ENCODE measurements around the gene MT1F. TPM values are rescaled to one million over a fixed set of nuclear protein-coding genes. Genes with fewer than 3 reads are reported as not detected.

Gene MT1F
- total RNA-seq, 4 donors from 2014 or later: 5.6 to 16.6 (median 12.9) TPM

- Histone ChIP-seq H3K4me1 (peaks cover 25% of the 10 kb centered on the region), H3K4me3 (no peak overlapping the region), H3K9me3 (no peaks in the 10 kb centered on the region), H3K36me3 (no peaks in the 10 kb centered on the region), H3K27me3 (no peaks in the 10 kb centered on the region), H3K27ac (no peak overlapping the region)
- TF ChIP-seq POLR2A (IDR thresholded peaks at IDR 0.05): no peak
- TF ChIP-seq, protein P1, sequence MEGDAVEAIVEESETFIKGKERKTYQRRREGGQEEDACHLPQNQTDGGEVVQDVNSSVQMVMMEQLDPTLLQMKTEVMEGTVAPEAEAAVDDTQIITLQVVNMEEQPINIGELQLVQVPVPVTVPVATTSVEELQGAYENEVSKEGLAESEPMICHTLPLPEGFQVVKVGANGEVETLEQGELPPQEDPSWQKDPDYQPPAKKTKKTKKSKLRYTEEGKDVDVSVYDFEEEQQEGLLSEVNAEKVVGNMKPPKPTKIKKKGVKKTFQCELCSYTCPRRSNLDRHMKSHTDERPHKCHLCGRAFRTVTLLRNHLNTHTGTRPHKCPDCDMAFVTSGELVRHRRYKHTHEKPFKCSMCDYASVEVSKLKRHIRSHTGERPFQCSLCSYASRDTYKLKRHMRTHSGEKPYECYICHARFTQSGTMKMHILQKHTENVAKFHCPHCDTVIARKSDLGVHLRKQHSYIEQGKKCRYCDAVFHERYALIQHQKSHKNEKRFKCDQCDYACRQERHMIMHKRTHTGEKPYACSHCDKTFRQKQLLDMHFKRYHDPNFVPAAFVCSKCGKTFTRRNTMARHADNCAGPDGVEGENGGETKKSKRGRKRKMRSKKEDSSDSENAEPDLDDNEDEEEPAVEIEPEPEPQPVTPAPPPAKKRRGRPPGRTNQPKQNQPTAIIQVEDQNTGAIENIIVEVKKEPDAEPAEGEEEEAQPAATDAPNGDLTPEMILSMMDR (IDR thresholded peaks at IDR 0.05): no peak
- 95% methylated on average over 2 of the region's 2 CpGs for WGBS
- no peak for DNase-seq (ENCODE audit: low spot score in 2 of 2)
Observed at GRCh38 chr16:56623637-56624036, 34.1 kb upstream of the MT1F start.

- no peaks in the 10 kb centered on the region for H3K9me3 ChIP-seq
- H3K27ac ChIP-seq: peak within 1 kb of the TSS; percentile 90
- peak; percentile 86 to 89 for DNase-seq (ENCODE audit: low spot score in 2 of 2)
- no peaks in the 10 kb centered on the region for H3K36me3 ChIP-seq
- TF ChIP-seq, protein P1 (IDR thresholded peaks at IDR 0.05): no peak
- TF ChIP-seq EP300 (IDR thresholded peaks at IDR 0.05) (peak; percentile 49), POLR2A (IDR thresholded peaks at IDR 0.05) (peak; percentile 90 to 93), POLR2AphosphoS5 (IDR thresholded peaks at IDR 0.05) (peak; percentile 71 to 93 (median 89))
- peaks cover 28% of the 10 kb centered on the region for H3K4me1 ChIP-seq
- 4% methylated on average over 33 of the region's 62 CpGs for WGBS
- no peaks in the 10 kb centered on the region for H3K27me3 ChIP-seq
- H3K4me3 ChIP-seq: peak within 1 kb of the TSS; percentile 62
Observed at GRCh38 chr16:56625140-56625942, 32.4 kb upstream of the MT1F start, which contains the start of gene MT1E. Gene MT1E, plus strand, starts transcription at chr16:56625781. Its CDS starts 71 bp downstream, at chr16:56625852.

DNA sequence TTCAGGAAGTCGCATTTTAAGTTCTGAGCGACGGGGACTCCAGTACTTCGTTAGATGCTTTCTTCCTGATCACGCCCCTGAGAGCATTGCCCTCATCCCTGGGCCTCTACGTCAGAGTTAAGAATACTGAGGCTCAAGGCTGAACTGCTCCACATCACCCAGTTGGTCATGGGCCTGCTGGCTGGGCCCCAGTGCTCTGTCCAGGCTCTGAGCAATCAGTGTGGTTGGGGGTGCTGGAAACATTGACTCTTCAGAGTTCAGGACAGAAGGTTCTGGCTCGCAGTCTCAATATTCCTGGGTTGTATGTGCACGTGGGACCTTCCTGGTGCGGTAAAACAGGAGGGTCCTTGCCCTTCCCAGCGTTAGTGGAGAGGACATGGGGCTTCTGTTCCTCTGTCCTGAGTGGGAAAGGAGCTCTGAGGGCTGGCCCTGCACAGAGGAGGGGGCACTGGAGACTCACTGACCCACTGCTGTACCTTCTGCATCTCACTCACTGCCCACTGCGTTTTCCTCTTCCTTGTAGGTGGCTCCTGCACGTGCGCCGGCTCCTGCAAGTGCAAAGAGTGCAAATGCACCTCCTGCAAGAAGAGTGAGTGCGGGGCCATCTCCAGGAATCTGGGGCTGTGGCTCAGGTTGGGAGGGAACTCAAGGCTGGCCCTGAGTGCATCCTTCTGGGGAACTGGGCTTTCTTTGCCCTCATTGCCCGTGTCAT, 31.7 kb upstream of the MT1F start:
- WGBS: 16% methylated on average over 16 of the region's 16 CpGs
- TF ChIP-seq POLR2AphosphoS5 (IDR thresholded peaks at IDR 0.05) (no peak), POLR2A (IDR thresholded peaks at IDR 0.05) (no peak), EP300 (IDR thresholded peaks at IDR 0.05) (no peak)
- TF ChIP-seq, protein P1 (IDR thresholded peaks at IDR 0.05): no peak
- no peaks in the 10 kb centered on the region for H3K36me3 ChIP-seq
- no peaks in the 10 kb centered on the region for H3K27me3 ChIP-seq
- no peak for DNase-seq (ENCODE audit: low spot score in 2 of 2)
- H3K9me3 ChIP-seq: no peaks in the 10 kb centered on the region
- H3K4me3 ChIP-seq: peak overlapping the region; percentile 62
- H3K4me1 ChIP-seq: peaks cover 28% of the 10 kb centered on the region
- peak overlapping the region; percentile 90 for H3K27ac ChIP-seq

- no peak for TF ChIP-seq POLR2AphosphoS5 (IDR thresholded peaks at IDR 0.05)
- TF ChIP-seq, protein P1 (IDR thresholded peaks at IDR 0.05): no peak
- no peak for TF ChIP-seq POLR2A (IDR thresholded peaks at IDR 0.05)
- TF ChIP-seq EP300 (IDR thresholded peaks at IDR 0.05): no peak
- no peaks in the 10 kb centered on the region for H3K9me3 ChIP-seq
- no peaks in the 10 kb centered on the region for H3K27me3 ChIP-seq
- H3K4me1 ChIP-seq: peaks cover 31% of the 10 kb centered on the region
- WGBS: 38% methylated on average over 6 of the region's 7 CpGs
- H3K4me3 ChIP-seq: peak overlapping the region; percentile 62
- H3K27ac ChIP-seq: peak overlapping the region; percentile 90
- no peak for DNase-seq (ENCODE audit: low spot score in 2 of 2)
- H3K36me3 ChIP-seq: no peaks in the 10 kb centered on the region
Observed at GRCh38 chr16:56626685-56627084, 31.1 kb upstream of the MT1F start.

All from suprapubic skin (tissue), 4 donors.